ENCODE measurements around the gene KLHL18.
"Not testable (repeated sequence)": the region's sequence is repeated elsewhere in the genome, so short reads cannot be mapped to it uniquely, and the experiment has no call there.

KLHL18 gene

DNA sequence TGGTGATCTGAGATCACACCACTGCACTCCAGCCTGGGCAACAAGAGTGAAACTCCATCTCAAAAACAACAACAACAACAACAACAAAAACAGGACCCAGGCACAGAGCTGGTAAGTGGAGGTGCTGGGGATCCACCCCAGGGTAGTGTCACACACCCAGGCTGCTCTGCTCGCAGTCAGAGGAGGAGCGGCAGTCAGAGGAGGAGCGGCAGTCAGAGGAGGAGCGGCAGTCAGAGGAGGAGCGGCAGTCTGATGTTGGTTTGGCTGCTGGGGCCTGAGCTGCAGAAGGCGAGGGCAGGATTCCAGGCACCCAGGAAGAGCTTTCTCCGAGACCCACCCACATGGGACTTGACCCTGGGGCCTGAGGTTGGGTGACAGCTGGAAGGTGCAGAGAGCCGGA lies 87.3 kb downstream of the KLHL18 start:
- H3K36me3 Mint-ChIP-seq; ATAC-seq (replicated peaks); H3K4me3 Mint-ChIP-seq; H3K9me3 Mint-ChIP-seq; H3K4me1 Mint-ChIP-seq; H3K27ac Mint-ChIP-seq; DNase-seq: not testable (repeated sequence)
- H3K27me3 Mint-ChIP-seq, result peaks cover 0 to 10% of the 10 kb centered on the region in 2 donors

- DNase-seq (no peak), ATAC-seq (replicated peaks) (peak; percentile 44 to 58)
- Mint-ChIP-seq H3K9me3 (no peaks in the 10 kb centered on the region), H3K4me3 (no peak overlapping the region), H3K27me3 (peaks cover 0 to 10% of the 10 kb centered on the region in 2 donors), H3K36me3 (no peaks in the 10 kb centered on the region), H3K4me1 (no peaks in the 10 kb centered on the region), H3K27ac (no peak overlapping the region)
Measured at GRCh38 chr3:47370887-47371697, 88.3 kb downstream of the KLHL18 start.

DNA sequence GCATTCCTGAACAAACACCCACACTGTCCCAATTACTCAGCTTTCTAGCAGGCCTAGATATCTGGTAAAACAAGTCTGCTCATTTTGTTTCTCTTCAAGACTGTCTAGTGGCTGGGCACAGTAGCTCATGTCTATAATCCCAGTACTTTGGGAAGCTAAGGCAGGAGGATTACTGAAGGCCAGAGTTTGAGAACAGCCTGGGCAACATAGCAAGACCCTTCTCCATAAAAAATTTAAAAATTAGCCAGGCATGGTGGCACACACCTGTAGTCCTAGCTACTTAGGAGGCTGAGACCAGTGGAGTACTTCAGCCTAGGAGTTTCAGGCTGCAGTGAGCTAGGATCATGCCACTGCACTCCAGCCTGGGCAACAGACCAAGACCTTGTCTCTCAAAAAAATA lies 91.8 kb downstream of the KLHL18 start:
- Mint-ChIP-seq H3K27me3 (peaks cover 0 to 7% of the 10 kb centered on the region in 2 donors), H3K9me3 (no peaks in the 10 kb centered on the region), H3K4me1 (peaks cover 7 to 21% of the 10 kb centered on the region in 2 donors), H3K27ac (no peak overlapping the region), H3K36me3 (peaks cover 0 to 1% of the 10 kb centered on the region in 2 donors), H3K4me3 (no peak overlapping the region)
- ATAC-seq (replicated peaks) (no peak), DNase-seq (no peak)

- H3K27me3 Mint-ChIP-seq, result peaks cover 0 to 5% of the 10 kb centered on the region in 2 donors
- no peaks in the 10 kb centered on the region for H3K9me3 Mint-ChIP-seq
- H3K4me3 Mint-ChIP-seq, result no peak overlapping the region
- DNase-seq (no peak), ATAC-seq (replicated peaks) (no peak)
- H3K27ac Mint-ChIP-seq, result no peak overlapping the region
- peaks cover 6 to 12% of the 10 kb centered on the region in 2 donors for H3K36me3 Mint-ChIP-seq
- H3K4me1 Mint-ChIP-seq, result peaks cover 14 to 32% of the 10 kb centered on the region in 2 donors
Measured at GRCh38 chr3:47376393-47376792, 93.6 kb downstream of the KLHL18 start.

DNA sequence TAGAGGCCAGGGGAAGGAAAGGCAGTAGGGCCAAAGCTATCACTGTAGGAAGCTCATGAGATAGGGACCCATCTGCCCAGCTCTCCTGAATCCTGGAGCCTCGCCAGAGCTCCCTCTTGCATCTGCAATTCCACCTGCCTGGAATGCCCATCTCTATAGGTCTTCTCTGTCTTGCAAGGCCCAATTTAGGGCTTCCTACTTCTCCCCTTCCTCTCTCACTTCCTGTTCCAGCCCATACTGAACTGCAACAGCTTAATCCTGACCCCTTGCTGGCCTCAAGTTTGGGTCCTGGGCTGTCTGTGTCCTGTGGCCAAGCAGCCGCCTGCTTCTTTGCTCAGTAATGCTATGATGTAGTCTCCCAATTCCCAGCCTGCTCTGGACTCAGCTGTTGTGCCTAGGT lies 94.4 kb downstream of the KLHL18 start:
- no peaks in the 10 kb centered on the region for H3K9me3 Mint-ChIP-seq
- no peak for DNase-seq
- H3K27me3 Mint-ChIP-seq, result no peaks in the 10 kb centered on the region
- H3K4me1 Mint-ChIP-seq, result peaks cover 19 to 40% of the 10 kb centered on the region in 2 donors
- no peak for ATAC-seq (replicated peaks)
- peaks cover 7 to 16% of the 10 kb centered on the region in 2 donors for H3K36me3 Mint-ChIP-seq
- no peak overlapping the region for H3K4me3 Mint-ChIP-seq
- H3K27ac Mint-ChIP-seq, result no peak overlapping the region

- ATAC-seq (replicated peaks) (no peak), DNase-seq (no peak)
- no peaks in the 10 kb centered on the region for H3K27me3 Mint-ChIP-seq
- H3K36me3 Mint-ChIP-seq, result peaks cover 15 to 27% of the 10 kb centered on the region in 2 donors
- H3K4me1 Mint-ChIP-seq, result peaks cover 29 to 55% of the 10 kb centered on the region in 2 donors
- no peak overlapping the region for H3K4me3 Mint-ChIP-seq
- no peak overlapping the region for H3K27ac Mint-ChIP-seq
- no peaks in the 10 kb centered on the region for H3K9me3 Mint-ChIP-seq
Measured at GRCh38 chr3:47378869-47379268, 96.1 kb downstream of the KLHL18 start.

- Mint-ChIP-seq H3K9me3 (no peaks in the 10 kb centered on the region), H3K27me3 (no peaks in the 10 kb centered on the region), H3K27ac (peak overlapping the region; percentile 98), H3K4me1 (peaks cover 29 to 57% of the 10 kb centered on the region in 2 donors), H3K4me3 (peak overlapping the region; percentile 94 to 100), H3K36me3 (peaks cover 15 to 27% of the 10 kb centered on the region in 2 donors)
- ATAC-seq (replicated peaks) (no peak), DNase-seq (no peak)
Measured at GRCh38 chr3:47379411-47379899, 96.7 kb downstream of the KLHL18 start.

DNA sequence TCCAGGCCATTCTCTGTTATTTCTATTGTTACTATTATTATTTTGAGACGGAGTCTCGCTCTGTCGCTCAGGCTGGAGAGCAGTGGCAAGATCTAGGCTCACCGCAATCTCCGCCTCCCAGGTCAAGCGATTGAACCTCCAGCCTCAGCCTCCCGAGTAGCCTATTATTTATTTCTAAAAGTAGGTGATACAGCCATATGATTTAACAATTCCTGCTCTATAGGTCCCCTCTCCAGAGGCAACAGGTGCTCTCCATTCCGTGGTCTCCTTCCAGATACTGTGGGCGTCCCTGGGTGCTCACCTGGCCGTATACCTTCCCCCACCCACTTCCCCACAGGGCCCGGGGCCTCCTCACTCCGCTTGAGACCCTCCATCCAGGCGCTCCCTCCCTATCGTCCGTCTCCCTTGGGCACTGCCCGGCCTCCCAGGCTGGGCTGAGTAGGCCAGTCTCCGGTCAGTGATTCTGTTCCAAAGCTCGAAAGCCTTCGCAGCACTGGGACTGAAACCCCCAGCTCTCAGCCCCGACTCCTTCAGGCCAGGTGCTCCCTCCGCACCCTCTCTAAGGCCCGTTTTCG lies 97.4 kb downstream of the KLHL18 start:
- no peak for ATAC-seq (replicated peaks)

DNA sequence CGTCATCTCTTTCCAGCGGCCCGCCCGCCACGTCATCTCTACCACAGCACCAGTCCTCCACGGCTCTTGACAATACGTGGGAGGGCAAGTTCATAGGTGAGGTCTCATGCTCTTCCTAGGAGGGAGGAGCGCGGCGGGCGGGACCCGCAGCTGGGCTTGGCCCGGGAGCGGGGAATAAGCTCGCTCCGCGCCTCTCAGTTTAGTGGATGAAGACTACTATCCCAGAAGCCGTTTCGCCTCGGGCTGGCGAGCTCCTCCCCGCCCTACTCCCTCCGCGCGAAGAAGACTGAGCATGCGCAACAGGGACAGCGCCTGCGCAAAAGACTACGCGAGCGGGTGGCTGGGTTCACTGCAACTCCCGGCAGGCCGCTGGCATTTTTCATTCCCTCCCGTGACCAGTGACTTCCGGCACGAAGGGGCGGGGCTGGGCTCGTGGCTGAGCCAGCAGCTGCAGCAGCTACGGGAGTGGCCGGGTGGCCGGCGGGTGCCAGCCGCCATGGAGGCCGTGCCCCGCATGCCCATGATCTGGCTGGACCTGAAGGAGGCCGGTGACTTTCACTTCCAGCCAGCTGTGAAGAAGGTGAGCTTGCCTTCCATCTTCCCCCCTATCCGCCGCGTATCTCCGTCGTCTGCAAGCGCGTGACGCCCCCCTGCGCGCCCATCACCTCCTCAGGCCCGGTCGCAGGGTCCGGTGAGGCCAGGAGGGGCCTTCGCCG lies 98.0 kb downstream of the KLHL18 start, which contains the start of gene PTPN23:
TSS of gene PTPN23 (plus strand) at position 421 of the 716 bp plus-strand sequence. CDS start at position 497, 76 bp downstream.
- H3K27ac Mint-ChIP-seq, result peak within 1 kb of the TSS; percentile 98
- peak within 1 kb of the TSS; percentile 94 to 100 for H3K4me3 Mint-ChIP-seq
- no peaks in the 10 kb centered on the region for H3K27me3 Mint-ChIP-seq
- H3K36me3 Mint-ChIP-seq, result peaks cover 17 to 30% of the 10 kb centered on the region in 2 donors
- no peaks in the 10 kb centered on the region for H3K9me3 Mint-ChIP-seq
- DNase-seq, result peak; percentile 99
- peaks cover 33 to 61% of the 10 kb centered on the region in 2 donors for H3K4me1 Mint-ChIP-seq
- peak; percentile 82 for ATAC-seq (replicated peaks)

More for the DNA sequence above, 97.4 kb downstream of the KLHL18 start:
- Mint-ChIP-seq H3K36me3 (peaks cover 15 to 27% of the 10 kb centered on the region in 2 donors), H3K4me1 (peaks cover 30 to 57% of the 10 kb centered on the region in 2 donors), H3K27me3 (no peaks in the 10 kb centered on the region), H3K9me3 (no peaks in the 10 kb centered on the region), H3K4me3 (peak overlapping the region; percentile 94 to 100), H3K27ac (peak overlapping the region; percentile 98)
- no peak for DNase-seq

- Mint-ChIP-seq H3K27me3 (no peaks in the 10 kb centered on the region), H3K9me3 (no peaks in the 10 kb centered on the region), H3K27ac (peak overlapping the region; percentile 98), H3K36me3 (peaks cover 21 to 36% of the 10 kb centered on the region in 2 donors), H3K4me3 (peak overlapping the region; percentile 94 to 100), H3K4me1 (peaks cover 36 to 67% of the 10 kb centered on the region in 2 donors)
- peak; percentile 86 for DNase-seq
- peak; percentile 80 to 82 for ATAC-seq (replicated peaks)
Measured at GRCh38 chr3:47381317-47382157, 98.8 kb downstream of the KLHL18 start.

DNA sequence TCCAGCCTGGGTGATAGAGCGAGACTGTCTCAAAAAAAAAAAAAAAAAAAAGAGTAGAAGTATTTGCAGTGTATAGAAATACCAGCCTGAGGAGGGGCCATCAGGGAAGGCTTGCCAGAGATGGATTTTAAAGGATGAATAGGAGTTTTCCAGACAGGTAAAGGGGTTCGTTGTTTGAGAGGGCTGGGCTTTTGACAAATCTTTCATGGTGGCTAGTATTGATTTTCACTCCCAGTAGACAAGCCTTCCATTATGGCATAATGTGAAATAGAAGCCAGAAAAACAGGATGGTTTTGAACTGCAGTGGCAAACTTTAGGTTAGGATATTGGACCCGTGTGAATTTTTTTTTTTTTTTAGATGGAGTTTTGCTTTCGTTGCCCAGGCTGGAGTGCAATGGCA lies 101.7 kb downstream of the KLHL18 start:
- H3K27me3 Mint-ChIP-seq, result no peaks in the 10 kb centered on the region
- no peak overlapping the region for H3K4me3 Mint-ChIP-seq
- H3K36me3 Mint-ChIP-seq, result peaks cover 28 to 41% of the 10 kb centered on the region in 2 donors
- peaks cover 32 to 52% of the 10 kb centered on the region in 2 donors for H3K4me1 Mint-ChIP-seq
- no peak overlapping the region for H3K27ac Mint-ChIP-seq
- H3K9me3 Mint-ChIP-seq, result no peaks in the 10 kb centered on the region
- no peak for DNase-seq
- no peak for ATAC-seq (replicated peaks)

- Mint-ChIP-seq H3K27ac (no peak overlapping the region), H3K4me1 (peaks cover 27 to 46% of the 10 kb centered on the region in 2 donors), H3K36me3 (peaks cover 28 to 37% of the 10 kb centered on the region in 2 donors), H3K4me3 (no peak overlapping the region), H3K27me3 (no peaks in the 10 kb centered on the region), H3K9me3 (no peaks in the 10 kb centered on the region)
- DNase-seq (no peak), ATAC-seq (replicated peaks) (no peak)
Measured at GRCh38 chr3:47385007-47385406, 102.3 kb downstream of the KLHL18 start.

GRCh38 chr3:47385796-47386195 lies 103.1 kb downstream of the KLHL18 start:
- Mint-ChIP-seq H3K27me3 (no peaks in the 10 kb centered on the region), H3K27ac (no peak overlapping the region), H3K36me3 (peaks cover 24 to 37% of the 10 kb centered on the region in 2 donors), H3K4me3 (no peak overlapping the region), H3K4me1 (peaks cover 24 to 41% of the 10 kb centered on the region in 2 donors), H3K9me3 (no peaks in the 10 kb centered on the region)
- DNase-seq, result no peak
- ATAC-seq (replicated peaks), result no peak

Measured in stimulated activated naive B cell treated with anti-CD40 and anti-IgM and Interleukin-4, amounts not matched to agents 10 μg/mL and 1 μg/mL and 100 μg/mL, for 72 hours (primary cell).